C4-2B (cell line): ENCODE measurements around the gene BSCL2.

ENCODE experiments used
- CTCF ChIP-seq: fragments of 450-650 bp; conservative IDR thresholded peaks from 2 replicates; pipeline ENCODE4 v1.5.1; 2017; ENCODE audit warnings: mild to moderate bottlenecking
- ZFX ChIP-seq: fragments of 450-650 bp; IDR thresholded peaks from 2 replicates; pipeline ENCODE4 v1.6.1; 2017

- TF ChIP-seq CTCF (no peak), ZFX (no peak)
Measured at GRCh38 chr11:62678433-62678769, 28.8 kb downstream of the BSCL2 start.
